ENCODE data around the gene LSM12. TPM values are rescaled to one million over a fixed set of nuclear protein-coding genes. Genes with fewer than 3 reads are reported as not detected.

The LSM12 gene
- total RNA-seq, 2 donors from 2014 or later = 14.8 to 19.4 TPM

- intact Hi-C loops (cut with DNase I) = no loop called here
These were observed 4.2 kb upstream of the LSM12 start, which contains the start of gene G6PC3 for GRCh38 chr17:44070455-44071197. TSS of gene G6PC3 (plus strand) at chr17:44070735. CDS start at chr17:44070966, 231 bp downstream.

DNA sequence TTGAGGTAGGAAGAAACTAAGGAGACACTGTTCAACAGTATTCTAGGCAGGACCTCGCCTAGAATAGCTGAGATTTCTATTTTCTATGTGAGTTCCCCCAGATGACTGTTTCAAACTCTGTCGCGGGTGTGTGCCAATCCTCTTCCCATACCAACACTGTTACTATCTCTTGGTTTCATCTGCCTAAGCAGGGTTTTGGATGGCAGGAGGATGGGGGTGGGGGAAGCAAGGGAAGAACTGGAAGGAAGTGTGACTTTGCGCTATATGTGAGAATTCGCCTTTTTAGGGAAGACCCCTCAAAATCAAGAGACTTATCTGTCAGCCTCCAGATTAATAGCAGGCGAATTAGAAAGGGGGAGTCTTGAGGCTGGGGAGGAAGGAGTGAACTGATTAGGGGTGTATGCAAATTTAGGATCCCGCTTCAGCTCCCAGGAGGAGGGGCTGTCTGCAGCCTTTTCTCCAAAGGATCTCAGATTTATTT is 3.5 kb upstream of the LSM12 start:
- ATAC-seq (no peak), DNase-seq (no peak)
- Histone ChIP-seq H3K4me1 (peaks cover 43% of the 10 kb centered on the region), H3K36me3 (replicated peaks in 1 of 2; ENCODE audit: insufficient read depth in 1 of 2, low read depth in 2 of 2) (no peaks in the 10 kb centered on the region), H3K27ac (peak overlapping the region in 3 of 4 donors; percentile 67 to 84 (median 80)), H3K9me3 (no peaks in the 10 kb centered on the region), H3K27me3 (no peaks in the 10 kb centered on the region), H3K4me3 (no peak overlapping the region)
- 28 to 42% methylated on average over 7 of the region's 7 CpGs for WGBS, 2 donors
- TF ChIP-seq CTCF (IDR thresholded peaks at IDR 0.05) = no peak
- TF ChIP-seq POLR2A (IDR thresholded peaks at IDR 0.05) = no peak
- intact Hi-C loops (cut with DNase I) = loop anchor here (5.0 kb wide), 1 partner anchor 47 kb away; no protein-coding TSS in a partner anchor

More at GRCh38 chr17:44070455-44071197, 4.2 kb upstream of the LSM12 start, which contains the start of gene G6PC3:
- Histone ChIP-seq H3K9me3 (no peaks in the 10 kb centered on the region), H3K27ac (peak within 1 kb of the TSS; percentile 67 to 84 (median 79)), H3K27me3 (no peaks in the 10 kb centered on the region), H3K36me3 (replicated peaks in 1 of 2; ENCODE audit: insufficient read depth in 1 of 2, low read depth in 2 of 2) (peaks cover 0 to 1% of the 10 kb centered on the region in 2 donors), H3K4me3 (peak within 1 kb of the TSS; percentile 44 to 55), H3K4me1 (peaks cover 37% of the 10 kb centered on the region)
- peak; percentile 60 to 85 (median 82) for TF ChIP-seq POLR2A (IDR thresholded peaks at IDR 0.05)
- peak in 2 of 7 experiments; percentile 33 to 41 for TF ChIP-seq CTCF (IDR thresholded peaks at IDR 0.05)
- ATAC-seq (peak; percentile 89), DNase-seq (peak; percentile 94 to 97 (median 96))
- WGBS, 2 donors = 0% methylated on average over 28 to 53 of the region's 53 CpGs

DNA sequence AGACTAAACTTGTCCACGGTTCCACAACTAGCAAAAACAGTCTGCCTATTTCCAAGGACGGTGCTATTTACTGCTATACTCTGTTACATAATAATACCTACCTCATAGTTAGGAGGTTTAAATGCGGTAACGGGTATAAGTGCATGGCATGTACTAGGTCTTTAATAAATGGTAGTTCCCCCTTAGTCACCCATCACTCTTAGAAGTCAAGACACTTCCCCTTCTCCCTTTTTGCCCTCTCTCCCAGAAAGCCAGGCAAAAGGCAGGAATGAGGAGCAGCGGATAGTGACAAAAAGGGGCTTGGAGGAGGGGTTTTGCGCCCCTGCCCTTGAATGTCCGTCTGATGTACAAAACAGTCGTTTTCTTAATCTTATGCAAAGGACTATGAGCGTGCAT is 1.1 kb upstream of the LSM12 start:
- intact Hi-C loops (cut with DNase I) = loop anchor here (5.0 kb wide), 1 partner anchor 50 kb away; no protein-coding TSS in a partner anchor
- Histone ChIP-seq H3K36me3 (replicated peaks in 1 of 2; ENCODE audit: insufficient read depth in 1 of 2, low read depth in 2 of 2) (no peaks in the 10 kb centered on the region), H3K4me1 (peaks cover 54% of the 10 kb centered on the region), H3K4me3 (no peak overlapping the region), H3K9me3 (no peaks in the 10 kb centered on the region), H3K27me3 (no peaks in the 10 kb centered on the region), H3K27ac (peak overlapping the region in 3 of 4 donors; percentile 89 to 97 (median 97))
- WGBS, 2 donors = 48 to 53% methylated on average over 9 of the region's 9 CpGs
- TF ChIP-seq POLR2A (IDR thresholded peaks at IDR 0.05) (no peak), CTCF (IDR thresholded peaks at IDR 0.05) (no peak)
- no peak for DNase-seq
- no peak for ATAC-seq

DNA sequence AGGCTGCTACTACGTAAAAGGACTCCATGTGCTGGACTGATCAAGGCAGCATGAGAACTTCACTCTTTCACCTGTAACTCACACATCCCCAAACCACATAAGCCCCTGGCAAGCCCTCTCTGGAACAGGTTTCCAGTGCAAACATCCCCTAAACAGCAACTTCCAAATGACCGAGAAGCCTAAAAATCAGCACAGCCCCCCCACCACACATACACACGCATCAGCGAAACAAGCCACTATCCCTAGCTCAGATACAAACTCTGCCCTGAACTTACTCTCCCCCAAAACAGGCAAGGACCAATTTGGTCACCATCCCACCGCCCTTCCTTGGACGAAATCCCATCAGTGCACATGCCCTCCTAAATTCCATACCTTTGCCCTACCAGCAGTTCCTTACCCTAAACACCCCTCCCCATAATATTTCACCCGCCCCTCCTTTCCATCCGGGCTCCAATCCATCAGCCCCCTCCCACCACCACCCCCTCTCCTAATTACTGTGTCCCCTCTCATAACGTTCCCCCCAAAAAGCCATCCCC is 735 bp downstream of the LSM12 start:
- Histone ChIP-seq H3K4me3 (peak overlapping the region; percentile 48 to 74), H3K27ac (peak overlapping the region; percentile 72 to 97 (median 93)), H3K4me1 (peaks cover 39% of the 10 kb centered on the region), H3K36me3 (replicated peaks in 1 of 2; ENCODE audit: insufficient read depth in 1 of 2, low read depth in 2 of 2) (peaks cover 0 to 3% of the 10 kb centered on the region in 2 donors), H3K9me3 (no peaks in the 10 kb centered on the region), H3K27me3 (no peaks in the 10 kb centered on the region)
- intact Hi-C loops (cut with DNase I) = loop anchor here (5.0 kb wide), 1 partner anchor 52 kb away; no protein-coding TSS in a partner anchor
- no peak for DNase-seq
- no peak for ATAC-seq
- 1 to 3% methylated on average over 9 of the region's 9 CpGs for WGBS, 2 donors
- TF ChIP-seq POLR2A (IDR thresholded peaks at IDR 0.05) (no peak), CTCF (IDR thresholded peaks at IDR 0.05) (no peak)
